ENCODE results near the gene ING4.
"Not testable (repeated sequence)": the region's sequence is repeated elsewhere in the genome, so short reads cannot be mapped to it uniquely, and the experiment has no call there.

The ING4 gene

DNA sequence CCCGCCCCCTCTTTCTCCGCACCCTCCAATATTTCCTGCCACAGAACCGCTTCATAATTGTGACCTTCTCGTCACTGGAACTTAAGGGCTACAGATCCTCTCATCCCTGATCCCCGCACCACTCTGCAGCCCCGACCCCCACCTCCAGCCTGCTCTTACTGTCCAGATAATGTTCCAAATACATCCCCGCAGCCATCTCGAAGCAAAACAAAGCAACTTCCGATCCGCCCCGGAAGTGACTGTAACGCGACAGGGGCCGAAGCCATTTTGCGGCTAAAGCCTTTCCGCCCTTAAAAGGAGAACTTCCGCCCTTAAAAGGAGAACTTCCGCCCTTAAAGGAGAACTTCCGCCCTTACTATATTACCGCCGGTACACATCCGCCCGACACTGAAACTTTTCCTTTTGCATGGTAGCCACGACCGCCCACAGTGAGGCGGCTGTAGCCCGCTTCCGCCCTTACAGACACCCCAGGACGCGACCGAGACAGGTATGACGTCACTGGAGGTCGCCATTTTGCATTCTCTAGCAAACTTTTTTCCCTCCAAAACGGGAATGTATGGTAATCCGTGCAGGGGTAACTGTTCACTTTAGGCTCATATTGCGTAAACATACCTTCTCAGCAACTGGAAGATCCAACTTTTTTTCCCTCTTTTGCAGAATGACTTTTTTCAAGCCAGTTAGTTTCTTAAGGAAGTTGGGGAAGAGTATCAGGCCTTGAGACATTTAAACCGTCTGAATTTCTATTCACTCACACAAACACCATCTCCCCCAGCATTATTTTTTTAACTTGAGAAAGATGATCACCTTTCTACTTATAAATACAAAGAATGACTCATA is at the start of gene ING4:
TSS of gene ING4 (minus strand) at position 214 of the 837 bp plus-strand sequence. CDS start at position 196, 18 bp downstream.
- Histone ChIP-seq H3K27me3 (ENCODE audit: control insufficient read depth, insufficient read depth, low read length) (no peaks in the 10 kb centered on the region), H3K4me3 (ENCODE audit: low read depth, low read length) (peak within 1 kb of the TSS; percentile 88), H3K27ac (peak within 1 kb of the TSS; percentile 77), H3K36me3 (ENCODE audit: control insufficient read depth, insufficient read depth, low read length) (no peaks in the 10 kb centered on the region), H3K4me2 (ENCODE audit: low read length) (peak within 1 kb of the TSS; percentile 96), H3K4me1 (peaks cover 3% of the 10 kb centered on the region), H3K9me3 (ENCODE audit: control insufficient read depth, low read length) (no peaks in the 10 kb centered on the region), H2AFZ (peak within 1 kb of the TSS; percentile 98), H3K9ac (no peak within 1 kb of the TSS), H3K79me2 (peaks cover 24% of the 10 kb centered on the region)
- TF ChIP-seq CTCF (IDR thresholded peaks at IDR 0.05), result no peak

- no peak overlapping the region for H3K4me3 ChIP-seq (ENCODE audit: low read depth, low read length)
- no peaks in the 10 kb centered on the region for H3K4me1 ChIP-seq
- H3K79me2 ChIP-seq, result no peaks in the 10 kb centered on the region
- no peaks in the 10 kb centered on the region for H3K9me3 ChIP-seq (ENCODE audit: control insufficient read depth, low read length)
- H3K27ac ChIP-seq, result no peak overlapping the region
- H3K4me2 ChIP-seq (ENCODE audit: low read length), result no peak overlapping the region
- no peaks in the 10 kb centered on the region for H3K27me3 ChIP-seq (ENCODE audit: control insufficient read depth, insufficient read depth, low read length)
- TF ChIP-seq CTCF (IDR thresholded peaks at IDR 0.05), result no peak
- no peak overlapping the region for H2AFZ ChIP-seq
- H3K9ac ChIP-seq, result no peak overlapping the region
- no peaks in the 10 kb centered on the region for H3K36me3 ChIP-seq (ENCODE audit: control insufficient read depth, insufficient read depth, low read length)
Observed at GRCh38 chr12:6708960-6709394, 46.1 kb upstream of the ING4 start.

DNA sequence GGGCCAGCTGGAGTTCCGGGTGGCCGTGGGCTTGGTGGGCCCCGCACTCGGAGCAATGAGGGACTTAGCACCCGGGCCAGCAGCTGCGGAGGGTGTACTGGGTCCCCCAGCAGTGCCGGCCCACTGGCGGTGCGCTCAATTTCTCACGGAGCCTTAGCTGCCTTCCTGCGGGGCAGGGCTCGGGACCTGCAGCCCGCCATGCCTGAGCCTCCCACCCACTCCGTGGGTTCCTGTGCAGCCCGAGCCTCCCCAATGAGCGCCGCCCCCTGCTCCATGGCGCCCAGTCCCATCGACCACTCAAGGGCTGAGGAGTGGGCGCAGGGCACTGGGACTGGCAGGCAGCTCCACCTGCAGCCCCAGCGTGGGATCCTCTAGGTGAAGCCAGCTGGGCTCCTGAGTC is 45.4 kb upstream of the ING4 start:
- H3K9me3 ChIP-seq (ENCODE audit: control insufficient read depth, low read length); H3K27ac ChIP-seq; H3K4me1 ChIP-seq; H3K4me3 ChIP-seq (ENCODE audit: low read depth, low read length); H3K36me3 ChIP-seq (ENCODE audit: control insufficient read depth, insufficient read depth, low read length); H3K27me3 ChIP-seq (ENCODE audit: control insufficient read depth, insufficient read depth, low read length); H3K4me2 ChIP-seq (ENCODE audit: low read length); H3K9ac ChIP-seq; H3K79me2 ChIP-seq; H2AFZ ChIP-seq: not testable (repeated sequence)

DNA sequence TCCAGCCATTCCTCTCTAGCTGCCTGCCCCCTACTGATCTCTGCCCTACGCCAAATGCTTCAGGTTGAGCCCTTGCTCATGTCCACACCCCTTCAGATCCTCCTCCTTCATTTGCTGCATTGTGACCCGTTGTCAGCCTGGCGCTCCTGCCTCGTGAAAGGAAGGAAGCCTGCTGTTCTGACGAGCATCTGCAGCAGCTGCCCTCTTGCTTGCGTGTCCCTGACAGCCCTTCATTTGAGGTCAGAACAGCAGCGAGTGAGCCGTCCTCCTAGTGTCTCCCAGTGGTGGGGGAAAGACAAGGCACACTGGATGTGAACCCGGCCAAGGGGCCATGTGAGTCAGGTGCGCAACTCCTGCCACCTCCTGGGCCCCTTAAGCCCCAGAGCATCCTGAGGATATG is 40.7 kb upstream of the ING4 start:
- H3K4me3 ChIP-seq (ENCODE audit: low read depth, low read length), result no peak overlapping the region
- H2AFZ ChIP-seq, result no peak overlapping the region
- no peaks in the 10 kb centered on the region for H3K9me3 ChIP-seq (ENCODE audit: control insufficient read depth, low read length)
- H3K36me3 ChIP-seq (ENCODE audit: control insufficient read depth, insufficient read depth, low read length), result no peaks in the 10 kb centered on the region
- H3K27ac ChIP-seq, result no peak overlapping the region
- H3K4me2 ChIP-seq (ENCODE audit: low read length), result no peak overlapping the region
- peaks cover 3% of the 10 kb centered on the region for H3K4me1 ChIP-seq
- no peaks in the 10 kb centered on the region for H3K27me3 ChIP-seq (ENCODE audit: control insufficient read depth, insufficient read depth, low read length)
- TF ChIP-seq CTCF (IDR thresholded peaks at IDR 0.05), result no peak
- no peaks in the 10 kb centered on the region for H3K79me2 ChIP-seq
- H3K9ac ChIP-seq, result no peak overlapping the region

- Histone ChIP-seq H3K4me3 (ENCODE audit: low read depth, low read length) (peak overlapping the region; percentile 53), H3K9me3 (ENCODE audit: control insufficient read depth, low read length) (no peaks in the 10 kb centered on the region), H2AFZ (peak overlapping the region; percentile 46), H3K79me2 (no peaks in the 10 kb centered on the region), H3K9ac (no peak overlapping the region), H3K36me3 (ENCODE audit: control insufficient read depth, insufficient read depth, low read length) (no peaks in the 10 kb centered on the region), H3K4me2 (ENCODE audit: low read length) (peak overlapping the region; percentile 83), H3K27me3 (ENCODE audit: control insufficient read depth, insufficient read depth, low read length) (no peaks in the 10 kb centered on the region), H3K4me1 (peaks cover 3% of the 10 kb centered on the region), H3K27ac (no peak overlapping the region)
- no peak for TF ChIP-seq CTCF (IDR thresholded peaks at IDR 0.05)
Observed at GRCh38 chr12:6701078-6701768, 38.3 kb upstream of the ING4 start.

All from parathyroid adenoma (tissue), 2 donors.